ENCODE measurements around the gene ADH5.
"Not testable (repeated sequence)": the region's sequence is repeated elsewhere in the genome, so short reads cannot be mapped to it uniquely, and the experiment has no call there.

The ADH5 gene

GRCh38 chr4:99082192-99082591, 6.4 kb downstream of the ADH5 start:
- no peak for DNase-seq

GRCh38 chr4:99080869-99081268, 7.7 kb downstream of the ADH5 start:
- not testable (repeated sequence) for DNase-seq

- no peak for DNase-seq
Measured at GRCh38 chr4:99079625-99080295, 8.8 kb downstream of the ADH5 start.

GRCh38 chr4:99078931-99079624, 9.5 kb downstream of the ADH5 start:
- DNase-seq: no peak

- no peak for DNase-seq
Measured at GRCh38 chr4:99078336-99078735, 10.3 kb downstream of the ADH5 start.

GRCh38 chr4:99077177-99077576, 11.4 kb downstream of the ADH5 start:
- DNase-seq: no peak

- DNase-seq: no peak
Measured at GRCh38 chr4:99076292-99076976, 12.2 kb downstream of the ADH5 start.

- no peak for DNase-seq
Measured at GRCh38 chr4:99074816-99075215, 13.8 kb downstream of the ADH5 start.

- DNase-seq: no peak
Measured at GRCh38 chr4:99071159-99071558, 17.4 kb downstream of the ADH5 start.

GRCh38 chr4:99067617-99068016, 21.0 kb downstream of the ADH5 start:
- DNase-seq: no peak

- DNase-seq: not testable (repeated sequence)
Measured at GRCh38 chr4:99065521-99065920, 23.1 kb downstream of the ADH5 start.

- DNase-seq: no peak
Measured at GRCh38 chr4:99062120-99062519, 26.5 kb downstream of the ADH5 start.

- no peak for DNase-seq
Measured at GRCh38 chr4:99061048-99061700, 27.4 kb downstream of the ADH5 start.

- DNase-seq: no peak
Measured at GRCh38 chr4:99059550-99059949, 29.0 kb downstream of the ADH5 start.

- DNase-seq: no peak
Measured at GRCh38 chr4:99058228-99058627, 30.4 kb downstream of the ADH5 start.

GRCh38 chr4:99054428-99054994, 34.1 kb downstream of the ADH5 start:
- DNase-seq: peak in 1 of 5 donors; percentile 41

- DNase-seq: peak in 1 of 5 donors; percentile 70
Measured at GRCh38 chr4:99052902-99053301, 35.7 kb downstream of the ADH5 start.

- DNase-seq: no peak
Measured at GRCh38 chr4:99047710-99048109, 40.9 kb downstream of the ADH5 start.

- peak in 1 of 5 donors; percentile 75 for DNase-seq
Measured at GRCh38 chr4:99043346-99043745, 45.2 kb downstream of the ADH5 start.

- DNase-seq: no peak
Measured at GRCh38 chr4:99038213-99038612, 50.4 kb downstream of the ADH5 start.

GRCh38 chr4:99033956-99034355, 54.6 kb downstream of the ADH5 start:
- DNase-seq: no peak

- no peak for DNase-seq
Measured at GRCh38 chr4:99029852-99030251, 58.7 kb downstream of the ADH5 start.
